GM13977 (cell line): ENCODE measurements around the gene RAB23.
A peak's percentile ranks its signal among the peaks of the same experiment; 100 is the strongest.

Source experiments
- DNase-seq: peaks from one replicate; pipeline ENCODE4 v3.0.0; 2012; ENCODE audit warnings: low spot score
- CTCF ChIP-seq: IDR thresholded peaks from 2 replicates; pipeline ENCODE4 v1.5.1; 2012; ENCODE audit warnings: mild to moderate bottlenecking, control low read depth; ENCODE audit not compliant: insufficient read depth; ENCODE audit errors: extremely low read depth, missing control alignments
- in situ Hi-C: fragments of 300-500 bp; cut with MboI; formaldehyde crosslinking; loops from one replicate; pipeline ENCODE4 v1.12.0; 2022; ENCODE audit warnings: low sequenced_read_pairs, low pct_unique_long_range_greater_than_20kb, mixed read lengths, inconsistent platforms; ENCODE audit not compliant: unreplicated experiment

RAB23 gene

DNA sequence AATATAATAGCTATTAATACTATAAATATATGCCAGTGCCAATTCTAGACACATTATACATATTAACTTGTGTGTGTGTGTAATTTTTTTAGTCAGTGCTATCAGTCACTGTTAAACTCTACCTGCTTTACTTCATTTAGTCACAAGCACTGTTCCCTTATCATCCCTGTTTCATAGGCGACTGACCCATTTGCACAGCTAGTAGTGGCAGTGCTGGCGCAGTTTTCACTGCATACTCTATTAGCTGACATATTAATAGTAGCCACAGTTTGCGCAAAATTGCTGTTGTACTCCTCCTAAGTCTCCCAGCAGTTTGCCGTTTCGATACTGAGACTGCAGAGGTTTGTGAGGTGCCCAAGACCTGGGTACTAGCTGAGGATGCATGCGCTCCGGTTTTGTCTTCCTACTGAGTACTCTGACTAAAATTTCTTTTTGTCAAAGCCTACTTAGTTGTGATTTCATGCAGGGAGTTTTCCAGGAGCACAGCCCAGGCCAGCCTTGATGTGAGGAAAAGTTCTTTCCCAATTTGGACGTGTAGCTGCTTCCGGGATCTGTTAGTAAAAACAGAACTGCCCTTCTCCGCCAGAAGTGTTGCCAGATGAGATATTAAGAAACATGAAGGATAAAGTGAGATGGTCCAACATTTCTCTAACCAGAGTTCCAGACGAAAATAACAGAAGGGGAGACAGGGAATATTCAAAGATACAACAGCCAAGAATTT is 44.4 kb downstream of the RAB23 start:
- no peak for DNase-seq
- TF ChIP-seq CTCF: no peak
- in situ Hi-C loops: no loop called here

GRCh38 chr6:57174511-57174907 is 47.6 kb downstream of the RAB23 start:
- in situ Hi-C loops: no loop called here
- no peak for TF ChIP-seq CTCF
- DNase-seq: no peak

- TF ChIP-seq CTCF: no peak
- DNase-seq: no peak
- in situ Hi-C loops: no loop called here
Observed at GRCh38 chr6:57173886-57174510, 48.1 kb downstream of the RAB23 start.

DNA sequence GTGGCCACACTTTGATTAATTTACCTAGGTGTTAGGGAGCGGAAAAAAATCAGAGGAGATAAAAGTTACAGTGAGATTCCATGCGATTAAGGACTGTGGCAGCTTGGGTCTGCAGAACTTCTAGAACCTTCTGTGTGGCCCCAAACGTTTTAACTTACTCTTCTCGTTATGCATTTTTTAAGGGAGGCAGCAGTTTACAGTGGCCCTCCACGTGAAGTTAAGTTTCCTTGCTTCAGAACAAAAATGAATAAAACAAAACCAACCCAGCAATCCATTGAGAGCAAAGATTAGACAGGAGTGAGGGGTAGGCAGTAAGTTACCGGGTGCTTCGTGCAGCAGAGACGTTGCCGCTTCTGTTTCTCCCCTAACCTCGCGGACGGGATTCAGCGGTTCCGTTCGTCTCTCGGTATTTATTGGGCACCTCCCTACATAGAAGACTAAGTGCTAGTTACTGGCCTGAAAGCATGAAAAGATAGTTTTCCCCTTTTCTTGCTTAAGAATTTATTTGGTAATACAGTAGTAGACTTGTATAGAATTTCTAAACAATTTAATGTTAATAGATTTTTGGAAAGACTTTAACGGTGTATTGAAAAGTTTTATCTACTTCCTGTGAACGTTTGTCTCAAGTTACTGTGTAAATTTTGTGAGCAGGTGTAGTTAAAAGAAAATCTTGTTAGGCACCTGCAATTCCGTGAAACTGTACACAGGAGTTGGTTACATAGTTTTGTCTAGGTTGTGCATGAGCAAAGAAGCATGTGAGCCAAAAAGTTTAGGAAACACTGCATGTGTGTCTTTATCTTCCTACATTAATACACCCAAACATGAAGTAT is 48.8 kb downstream of the RAB23 start:
- TF ChIP-seq CTCF: no peak
- DNase-seq: peak; percentile 46
- in situ Hi-C loops: no loop called here

DNA sequence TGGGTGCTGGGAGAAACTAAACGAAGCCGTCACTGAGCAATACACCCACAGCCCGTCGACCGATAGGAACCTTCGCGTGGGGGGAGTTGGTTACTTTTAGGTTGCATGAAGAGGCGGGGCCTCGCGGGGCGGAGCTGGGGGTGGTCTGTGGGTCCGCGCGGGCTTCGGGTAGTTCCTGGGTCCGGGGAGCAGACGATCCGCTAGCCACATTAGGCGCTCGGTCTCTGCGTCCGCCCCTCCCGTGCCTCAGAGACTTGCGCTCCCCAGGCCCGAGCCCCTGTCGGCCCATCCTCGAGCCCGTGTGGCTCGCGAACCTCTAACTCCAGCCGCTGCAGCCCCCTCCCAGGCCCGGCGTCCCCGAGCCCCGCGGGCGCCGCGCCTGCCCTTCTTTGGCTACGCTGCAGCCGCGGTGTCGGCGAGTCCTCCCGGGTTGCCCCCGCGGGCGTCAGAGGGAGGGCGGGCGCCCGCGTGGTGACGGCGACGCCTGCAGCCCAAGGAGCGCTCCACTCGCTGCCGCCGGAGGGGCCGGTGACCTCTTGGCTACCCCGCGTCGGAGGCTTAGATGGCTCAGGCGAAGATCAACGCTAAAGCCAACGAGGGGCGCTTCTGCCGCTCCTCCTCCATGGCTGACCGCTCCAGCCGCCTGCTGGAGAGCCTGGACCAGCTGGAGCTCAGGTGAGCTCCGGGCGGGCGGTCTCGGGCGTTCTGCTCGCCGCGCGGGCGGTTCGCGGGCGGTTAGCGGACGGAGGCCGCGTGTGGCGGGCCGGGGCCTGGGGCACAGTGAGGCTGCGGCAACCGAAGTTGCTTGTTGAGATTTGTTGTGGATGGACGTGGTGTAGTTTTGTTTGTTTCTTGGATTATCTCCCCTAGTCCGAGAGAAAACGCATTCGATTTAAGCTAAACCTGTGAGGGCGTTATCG is 49.7 kb downstream of the RAB23 start, which contains the start of gene BAG2:
TSS of gene BAG2 (plus strand) at position 191 of the 920 bp plus-strand sequence. CDS start at position 563, 372 bp downstream.
- DNase-seq: peak; percentile 94
- TF ChIP-seq CTCF: peak; percentile 19
- in situ Hi-C loops: no loop called here

DNA sequence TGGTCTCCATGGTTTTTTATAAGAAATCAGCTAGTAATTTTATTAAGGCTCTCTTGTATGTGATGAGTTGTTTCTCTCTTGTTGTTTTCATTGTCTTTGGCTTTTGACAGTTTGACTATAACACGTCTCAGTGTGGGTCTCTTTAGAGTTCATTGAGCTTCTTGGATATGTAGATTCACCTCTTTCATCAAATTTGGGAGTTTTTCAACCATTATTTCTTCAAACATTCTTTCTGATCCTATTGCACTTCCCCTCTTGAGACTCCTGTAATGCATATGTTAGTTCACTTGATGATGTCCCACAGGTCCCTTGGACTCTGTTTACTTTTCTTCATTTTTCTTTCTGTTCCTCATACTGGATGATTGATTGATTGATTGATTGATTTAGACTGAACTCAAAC is 57.0 kb downstream of the RAB23 start:
- in situ Hi-C loops: no loop called here
- TF ChIP-seq CTCF: no peak
- no peak for DNase-seq
